8988T (cell line): ENCODE results near the gene TUBA3D.
"Not testable (repeated sequence)": the region's sequence is repeated elsewhere in the genome, so short reads cannot be mapped to it uniquely, and the experiment has no call there.

Source experiments
- DNase-seq: peaks from one replicate; pipeline ENCODE4 v3.0.0; 2011

Gene TUBA3D

GRCh38 chr2:131475831-131476230 lies at the start of gene TUBA3D:
Gene TUBA3D (plus strand): TSS chr2:131476119. CDS start chr2:131476200, 81 bp downstream.
- DNase-seq, result no peak

GRCh38 chr2:131426727-131427126 lies 49.2 kb upstream of the TUBA3D start:
- no peak for DNase-seq

- no peak for DNase-seq
These were observed 44.6 kb upstream of the TUBA3D start for GRCh38 chr2:131431336-131431735.

- not testable (repeated sequence) for DNase-seq
These were observed 35.0 kb upstream of the TUBA3D start for GRCh38 chr2:131440742-131441468.

- not testable (repeated sequence) for DNase-seq
These were observed 31.0 kb upstream of the TUBA3D start for GRCh38 chr2:131444736-131445514.

GRCh38 chr2:131445515-131445797 lies 30.5 kb upstream of the TUBA3D start:
- not testable (repeated sequence) for DNase-seq

- no peak for DNase-seq
These were observed 30.0 kb upstream of the TUBA3D start for GRCh38 chr2:131445896-131446295.

- not testable (repeated sequence) for DNase-seq
These were observed 27.9 kb upstream of the TUBA3D start for GRCh38 chr2:131447981-131448380.

- not testable (repeated sequence) for DNase-seq
These were observed 24.5 kb upstream of the TUBA3D start for GRCh38 chr2:131451265-131451949.

- DNase-seq, result not testable (repeated sequence)
These were observed 21.0 kb upstream of the TUBA3D start for GRCh38 chr2:131454914-131455313.

GRCh38 chr2:131467722-131468121 lies 8.2 kb upstream of the TUBA3D start:
- DNase-seq, result not testable (repeated sequence)

- DNase-seq, result not testable (repeated sequence)
These were observed 5.0 kb upstream of the TUBA3D start for GRCh38 chr2:131470944-131471343.

- DNase-seq, result not testable (repeated sequence)
These were observed 4.3 kb upstream of the TUBA3D start for GRCh38 chr2:131471624-131472023.

GRCh38 chr2:131473266-131473665 lies 2.7 kb upstream of the TUBA3D start:
- not testable (repeated sequence) for DNase-seq

- DNase-seq, result not testable (repeated sequence)
These were observed 444 bp downstream of the TUBA3D start for GRCh38 chr2:131476363-131476762.

GRCh38 chr2:131477227-131477626 lies 1.3 kb downstream of the TUBA3D start:
- not testable (repeated sequence) for DNase-seq

- not testable (repeated sequence) for DNase-seq
These were observed 2.3 kb downstream of the TUBA3D start for GRCh38 chr2:131478074-131478849.

- DNase-seq, result not testable (repeated sequence)
These were observed 3.0 kb downstream of the TUBA3D start for GRCh38 chr2:131478850-131479461.

GRCh38 chr2:131480351-131480750 lies 4.4 kb downstream of the TUBA3D start:
- not testable (repeated sequence) for DNase-seq

- DNase-seq, result not testable (repeated sequence)
These were observed 6.7 kb downstream of the TUBA3D start for GRCh38 chr2:131482506-131483155.

GRCh38 chr2:131483981-131484820 lies 8.3 kb downstream of the TUBA3D start:
- DNase-seq, result not testable (repeated sequence)
